GM10266 (cell line): Measurements from ENCODE around the gene SLFN13.
"Not testable (repeated sequence)": the region's sequence is repeated elsewhere in the genome, so short reads cannot be mapped to it uniquely, and the experiment has no call there.

Experiments used
- DNase-seq: peaks from one replicate; pipeline ENCODE4 v3.0.0; 2012; ENCODE audit errors: extremely low spot score
- TF ChIP-seq, protein P1 (sequence below): IDR thresholded peaks from 2 replicates; pipeline ENCODE4 v1.5.1; 2012; ENCODE audit warnings: mild to moderate bottlenecking, low read depth; ENCODE audit not compliant: control insufficient read depth, insufficient read depth; ENCODE audit errors: missing control alignments

The SLFN13 gene

DNA sequence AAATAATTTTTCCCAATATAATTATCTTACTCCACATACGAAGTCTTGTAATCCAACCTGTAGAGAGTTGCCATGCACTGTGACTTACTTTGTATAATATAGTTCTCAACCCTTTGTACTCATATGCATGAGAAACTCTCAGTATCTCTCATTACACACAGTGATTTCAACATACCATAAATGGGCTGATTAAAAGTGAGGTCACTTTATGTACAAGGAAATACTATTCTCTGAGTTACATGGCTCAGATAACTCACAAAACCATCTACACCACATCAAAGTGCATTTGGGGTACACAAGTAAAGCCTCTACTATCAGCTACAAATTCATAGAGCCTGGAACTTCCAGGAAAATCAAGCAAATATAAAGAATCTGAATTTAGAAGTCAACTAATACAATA, 44.2 kb downstream of the SLFN13 start:
- TF ChIP-seq, protein P1, sequence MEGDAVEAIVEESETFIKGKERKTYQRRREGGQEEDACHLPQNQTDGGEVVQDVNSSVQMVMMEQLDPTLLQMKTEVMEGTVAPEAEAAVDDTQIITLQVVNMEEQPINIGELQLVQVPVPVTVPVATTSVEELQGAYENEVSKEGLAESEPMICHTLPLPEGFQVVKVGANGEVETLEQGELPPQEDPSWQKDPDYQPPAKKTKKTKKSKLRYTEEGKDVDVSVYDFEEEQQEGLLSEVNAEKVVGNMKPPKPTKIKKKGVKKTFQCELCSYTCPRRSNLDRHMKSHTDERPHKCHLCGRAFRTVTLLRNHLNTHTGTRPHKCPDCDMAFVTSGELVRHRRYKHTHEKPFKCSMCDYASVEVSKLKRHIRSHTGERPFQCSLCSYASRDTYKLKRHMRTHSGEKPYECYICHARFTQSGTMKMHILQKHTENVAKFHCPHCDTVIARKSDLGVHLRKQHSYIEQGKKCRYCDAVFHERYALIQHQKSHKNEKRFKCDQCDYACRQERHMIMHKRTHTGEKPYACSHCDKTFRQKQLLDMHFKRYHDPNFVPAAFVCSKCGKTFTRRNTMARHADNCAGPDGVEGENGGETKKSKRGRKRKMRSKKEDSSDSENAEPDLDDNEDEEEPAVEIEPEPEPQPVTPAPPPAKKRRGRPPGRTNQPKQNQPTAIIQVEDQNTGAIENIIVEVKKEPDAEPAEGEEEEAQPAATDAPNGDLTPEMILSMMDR = no peak
- no peak for DNase-seq

DNA sequence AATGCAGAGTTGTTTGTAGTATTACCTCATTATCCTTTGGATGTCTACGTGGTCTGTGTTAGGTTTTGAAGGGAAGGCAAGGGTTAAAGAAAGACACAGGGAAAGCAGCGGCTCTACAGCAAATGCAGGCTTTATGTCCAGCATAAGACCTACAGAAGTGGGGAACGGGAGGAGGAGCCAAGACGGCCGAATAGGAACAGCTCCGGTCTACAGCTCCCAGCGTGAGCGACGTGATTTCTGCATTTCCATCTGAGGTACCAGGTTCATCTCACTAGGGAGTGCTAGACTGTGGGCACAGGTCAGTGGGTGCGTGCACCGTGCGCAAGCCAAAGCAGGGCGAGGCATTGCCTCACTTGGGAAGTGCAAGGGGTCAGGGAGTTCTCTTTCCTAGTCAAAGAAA, 54.8 kb downstream of the SLFN13 start:
- DNase-seq = not testable (repeated sequence)

DNA sequence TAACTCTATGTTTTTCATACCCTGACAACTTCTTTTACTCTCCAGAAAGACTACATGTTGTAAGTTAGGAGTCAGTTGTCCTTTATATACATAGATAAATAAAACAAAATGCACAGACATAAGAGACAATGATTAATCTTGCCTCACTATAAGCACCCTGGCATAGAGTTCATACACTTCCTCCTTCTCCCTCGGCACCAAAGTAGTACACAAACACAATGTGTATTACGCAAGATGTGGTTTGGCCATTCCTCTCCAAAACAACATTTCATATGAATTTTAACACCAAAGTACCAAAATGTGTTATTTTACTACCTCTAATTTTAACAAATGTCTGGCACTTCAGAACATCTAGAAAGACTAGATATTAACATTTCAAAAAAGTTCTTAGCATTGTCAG, 57.9 kb downstream of the SLFN13 start:
- no peak for DNase-seq
- TF ChIP-seq, protein P1 = no peak

DNA sequence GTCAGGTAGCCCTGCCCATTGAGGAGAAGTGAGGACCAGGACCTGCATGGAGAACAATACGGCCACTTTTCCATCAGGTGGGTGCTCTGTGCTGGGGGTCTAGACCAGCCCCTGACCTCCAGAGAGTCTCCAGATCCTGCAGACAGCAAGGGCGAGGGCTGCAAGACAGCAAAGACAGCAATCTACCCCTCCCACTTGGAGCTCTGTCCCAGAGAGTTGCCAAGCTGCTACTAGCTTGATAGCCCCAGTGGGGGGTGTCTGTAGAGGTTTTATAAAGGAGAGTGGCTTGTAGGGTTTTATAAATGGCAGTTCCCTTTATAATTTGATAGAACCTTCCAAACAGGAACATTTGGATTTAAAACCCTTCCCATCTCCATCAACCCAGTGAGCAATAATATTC, 58.4 kb downstream of the SLFN13 start:
- no peak for DNase-seq
- TF ChIP-seq, protein P1 = no peak

DNA sequence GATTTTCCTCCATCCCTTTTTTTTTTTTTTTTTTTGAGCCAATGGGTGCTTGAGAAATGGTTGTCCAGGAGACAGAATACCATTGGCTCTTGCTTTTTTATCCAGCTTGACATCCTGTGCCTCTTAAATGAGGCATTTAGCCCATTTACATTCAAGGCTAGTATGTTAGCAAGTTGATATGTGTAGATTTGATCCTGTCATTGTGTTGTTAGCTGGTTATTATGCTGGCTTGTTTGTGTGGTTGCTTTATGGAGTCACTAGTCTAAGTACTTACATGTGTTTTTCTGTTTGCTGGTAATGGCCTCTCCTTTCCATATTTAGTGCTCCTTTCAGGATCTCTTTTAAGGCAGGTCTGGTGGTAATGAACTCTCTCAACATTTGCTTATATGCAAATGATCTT, 61.1 kb downstream of the SLFN13 start:
- no peak for DNase-seq
- TF ChIP-seq, protein P1 = no peak
